ENCODE results near the gene FADS3.

DNA sequence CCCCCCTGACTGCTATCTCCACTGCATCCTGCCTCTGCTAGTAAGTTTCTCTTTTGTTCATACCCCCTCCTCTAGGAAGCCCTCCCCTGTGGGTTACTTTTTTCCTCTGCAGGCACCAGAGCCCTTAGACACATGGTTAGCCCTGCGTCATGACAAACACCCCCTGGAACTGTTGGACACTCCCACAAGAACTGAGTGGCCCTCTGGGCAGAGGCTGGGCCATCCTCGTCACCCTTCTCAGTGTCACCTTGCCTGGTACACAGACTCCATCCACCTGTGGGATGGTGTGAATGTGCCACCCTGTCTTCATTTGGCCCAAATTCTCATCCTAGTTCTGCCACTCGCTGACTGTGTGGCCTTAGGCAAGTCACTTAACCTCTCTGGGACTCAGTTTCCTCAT is 30.1 kb upstream of the FADS3 start:
- TF ChIP-seq CTCF (IDR thresholded peaks at IDR 0.05) (no peak), EZH2 (IDR thresholded peaks at IDR 0.05; ENCODE audit: borderline replicate concordance, insufficient read depth, low read depth, low read length, poor library complexity, severe bottlenecking) (no peak)
